Ammon's horn (tissue), 1 donor: ENCODE data around the gene SUB1.
"Not testable (repeated sequence)": the region's sequence is repeated elsewhere in the genome, so short reads cannot be mapped to it uniquely, and the experiment has no call there.

Source experiments
- DNase-seq: peaks from one replicate; pipeline ENCODE4 v3.0.0-alpha.2; 2016; ENCODE audit warnings: low spot score

The SUB1 gene

GRCh38 chr5:32585446-32586275, at the start of gene SUB1:
Gene SUB1, plus strand, starts transcription at chr5:32585557. Its CDS starts 2,956 bp downstream, at chr5:32588513.
- peak; percentile 98 for DNase-seq

DNA sequence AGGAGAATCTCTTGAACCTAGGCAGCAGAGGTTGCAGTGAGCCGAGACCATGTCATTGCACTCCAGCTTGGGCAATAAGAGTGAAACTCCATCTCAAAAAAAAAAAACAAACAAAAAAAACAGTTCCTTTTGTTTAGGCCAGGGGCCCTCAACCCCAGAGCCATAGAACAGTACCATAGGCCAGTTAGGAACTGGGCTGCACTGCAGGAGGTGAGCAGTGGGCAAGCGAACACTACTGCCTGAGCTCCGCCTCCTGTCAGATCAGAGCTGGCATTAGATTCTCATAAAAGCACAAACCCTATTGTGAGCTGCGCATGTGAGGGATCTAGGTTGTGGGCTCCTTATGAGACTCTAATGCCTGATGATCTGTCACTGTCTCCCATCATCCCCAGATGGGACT, 49.1 kb upstream of the SUB1 start:
- DNase-seq, result no peak

DNA sequence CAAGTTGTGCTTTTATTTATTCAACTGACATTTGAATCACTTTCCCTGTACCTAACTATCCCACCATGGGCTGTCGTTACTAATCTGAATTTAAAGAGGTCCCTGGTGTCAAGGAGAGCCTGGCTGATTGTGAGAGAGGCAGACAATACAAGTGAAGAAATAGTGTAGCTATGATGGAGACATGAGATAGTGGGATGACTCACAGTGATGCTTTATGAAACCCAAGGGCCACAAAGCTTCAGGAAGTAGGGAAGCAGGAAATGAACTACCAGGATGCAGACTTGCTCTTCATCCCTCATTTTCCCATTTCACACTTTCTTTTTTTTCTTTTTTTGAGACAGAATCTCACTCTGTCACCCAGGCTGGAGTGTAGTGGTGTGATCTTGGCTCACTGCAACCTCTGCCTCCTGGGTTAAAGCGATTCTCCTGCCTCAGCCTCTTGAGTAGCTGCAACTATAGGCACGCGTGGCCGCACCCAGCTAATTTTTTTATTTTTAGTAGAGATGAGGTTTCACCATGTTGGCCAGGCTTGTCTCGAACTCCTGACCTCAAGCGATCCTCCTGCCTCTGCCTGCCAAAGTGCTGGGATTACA, 47.8 kb upstream of the SUB1 start:
- not testable (repeated sequence) for DNase-seq

DNA sequence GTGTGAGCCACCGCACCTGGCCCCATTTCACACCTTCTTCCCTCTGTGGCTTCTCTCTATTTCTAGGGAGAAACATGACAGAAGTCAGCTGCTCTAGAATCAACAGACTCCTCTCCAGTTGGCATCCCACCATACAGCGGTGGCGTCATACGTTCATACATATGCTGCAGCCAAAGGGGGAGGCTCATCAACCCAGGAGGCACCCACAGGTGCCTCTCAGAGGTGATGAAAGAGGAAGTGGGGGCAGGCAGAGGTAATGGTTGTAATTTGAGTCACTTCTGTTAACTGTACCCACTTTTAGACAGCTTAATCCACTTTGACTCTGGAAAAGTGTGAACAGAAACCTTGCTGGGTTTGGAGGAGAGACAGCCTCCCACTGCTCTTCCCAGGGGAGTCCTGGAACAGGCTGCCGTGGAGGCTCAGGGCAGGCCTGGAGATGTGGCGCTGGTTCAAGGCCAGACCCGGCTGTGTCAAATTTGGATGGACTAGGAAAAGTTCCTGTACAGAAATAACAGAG, 47.3 kb upstream of the SUB1 start:
- DNase-seq, result no peak

- DNase-seq, result no peak
Observed at GRCh38 chr5:32539981-32540845, 45.1 kb upstream of the SUB1 start.

DNA sequence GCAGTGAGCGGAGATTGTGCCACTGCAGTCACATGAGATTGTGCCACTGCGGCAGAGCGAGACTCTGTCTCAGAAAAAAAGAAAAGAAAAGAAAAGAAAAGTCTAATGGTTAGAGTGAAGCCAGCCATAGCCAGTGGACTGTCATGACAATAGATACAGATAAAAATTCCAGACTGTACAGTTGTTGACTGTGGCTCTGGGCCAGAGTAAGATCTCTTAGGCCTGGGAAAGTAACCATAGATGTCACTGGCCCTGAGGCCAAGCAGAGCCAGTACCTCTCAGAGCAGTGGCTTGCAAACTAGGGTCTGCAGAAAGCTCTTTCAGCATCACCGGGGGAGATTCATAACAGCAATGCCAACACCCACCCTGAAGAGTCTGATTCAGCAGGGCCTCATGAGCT, 44.1 kb upstream of the SUB1 start:
- no peak for DNase-seq

- DNase-seq, result no peak
Observed at GRCh38 chr5:32542216-32543059, 42.9 kb upstream of the SUB1 start.

DNA sequence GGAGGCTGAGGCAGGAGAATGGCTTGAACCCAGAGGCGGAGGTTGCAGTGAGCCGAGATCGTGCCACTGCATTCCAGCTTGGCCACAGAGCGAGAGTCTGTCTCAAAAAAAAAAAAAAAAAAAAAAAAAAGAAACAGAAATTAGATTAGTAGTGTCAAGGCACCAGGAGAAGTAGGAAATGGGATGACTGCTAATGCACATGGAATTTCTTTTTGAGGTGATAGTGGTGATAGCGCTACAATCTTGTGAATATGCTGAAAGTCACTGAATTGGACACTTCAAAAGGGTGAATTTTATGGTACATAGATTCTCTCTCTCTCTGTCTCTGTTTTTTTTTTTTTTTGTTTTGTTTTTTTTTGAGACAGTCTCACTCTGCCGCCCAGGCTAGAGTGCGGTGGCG, 42.1 kb upstream of the SUB1 start:
- DNase-seq, result no peak

DNA sequence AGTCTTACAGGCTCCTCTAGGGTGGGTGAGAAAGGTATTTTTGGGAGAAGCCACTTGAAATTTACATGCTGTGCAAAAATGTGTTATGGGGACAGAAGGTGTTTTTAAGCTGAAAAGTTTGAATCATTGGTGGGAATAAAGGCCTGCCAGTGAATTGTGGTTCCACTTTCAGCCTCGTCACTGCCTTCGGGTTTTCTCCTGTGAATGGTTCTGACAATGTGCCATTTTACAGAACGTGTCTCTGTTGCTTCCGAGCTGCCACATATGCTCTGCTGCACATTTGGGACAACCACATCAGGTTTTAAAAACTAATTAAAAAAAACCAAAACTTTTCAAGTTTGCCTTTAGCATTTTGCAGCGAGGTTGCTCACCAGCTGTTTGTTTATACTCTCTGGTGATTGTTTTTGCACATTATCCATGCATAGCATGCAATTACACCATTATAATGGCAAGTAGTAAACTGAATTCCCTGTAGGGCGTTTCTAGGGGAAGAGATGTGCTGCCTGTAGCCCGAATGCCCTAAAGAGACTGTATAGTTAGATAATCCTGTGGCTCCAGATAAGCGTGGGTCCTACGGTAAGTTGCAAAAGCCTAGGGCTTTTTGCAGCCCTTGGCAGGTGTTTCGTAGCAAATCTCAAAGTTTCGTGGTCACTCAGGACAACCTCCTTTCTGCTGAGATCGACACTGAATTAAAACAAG, 40.1 kb upstream of the SUB1 start:
- DNase-seq, result peak; percentile 15

- no peak for DNase-seq
Observed at GRCh38 chr5:32551194-32551593, 34.2 kb upstream of the SUB1 start.

DNA sequence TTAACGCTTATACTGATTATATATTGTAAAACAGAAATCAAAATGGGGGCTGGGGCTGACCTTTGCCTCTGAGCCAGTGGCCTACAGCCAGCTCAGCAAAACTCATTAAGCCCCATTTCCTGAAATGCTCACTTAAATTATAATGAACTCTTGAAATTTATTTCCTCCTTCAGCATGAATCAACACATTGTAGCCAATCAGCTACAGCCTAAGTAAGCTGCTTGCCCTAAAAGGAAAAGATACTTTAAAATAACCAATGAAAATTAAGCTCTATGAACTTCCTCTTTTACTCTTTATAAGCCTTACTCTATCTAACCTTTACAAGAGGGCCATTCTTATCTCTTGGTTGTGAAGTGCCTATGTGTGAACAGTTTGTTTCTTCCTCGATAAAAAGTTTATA, 33.5 kb upstream of the SUB1 start:
- DNase-seq, result no peak

DNA sequence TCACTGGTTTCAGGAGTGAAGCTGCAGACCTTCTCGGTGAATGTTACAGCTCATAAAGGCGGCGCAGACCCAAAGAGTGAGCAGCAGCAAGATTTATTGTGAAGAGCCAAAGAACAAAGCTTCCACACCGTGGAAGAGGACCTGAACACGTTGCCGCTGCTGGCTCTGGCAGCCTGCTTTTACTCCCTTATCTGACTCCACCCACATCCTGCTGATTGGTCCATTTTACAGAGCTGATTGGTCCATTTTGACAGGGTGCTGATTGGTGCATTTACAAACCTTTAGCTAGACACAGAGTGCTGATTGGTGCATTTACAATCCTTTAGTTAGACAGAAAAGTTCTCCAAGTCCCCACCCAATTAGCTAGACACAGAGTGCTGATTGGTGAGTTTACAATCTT, 32.9 kb upstream of the SUB1 start:
- not testable (repeated sequence) for DNase-seq

GRCh38 chr5:32552936-32553335, 32.4 kb upstream of the SUB1 start:
- no peak for DNase-seq

- DNase-seq, result not testable (repeated sequence)
Observed at GRCh38 chr5:32554181-32554780, 31.1 kb upstream of the SUB1 start.

- not testable (repeated sequence) for DNase-seq
Observed at GRCh38 chr5:32556543-32556942, 28.8 kb upstream of the SUB1 start.

- DNase-seq, result no peak
Observed at GRCh38 chr5:32559411-32559810, 25.9 kb upstream of the SUB1 start.

DNA sequence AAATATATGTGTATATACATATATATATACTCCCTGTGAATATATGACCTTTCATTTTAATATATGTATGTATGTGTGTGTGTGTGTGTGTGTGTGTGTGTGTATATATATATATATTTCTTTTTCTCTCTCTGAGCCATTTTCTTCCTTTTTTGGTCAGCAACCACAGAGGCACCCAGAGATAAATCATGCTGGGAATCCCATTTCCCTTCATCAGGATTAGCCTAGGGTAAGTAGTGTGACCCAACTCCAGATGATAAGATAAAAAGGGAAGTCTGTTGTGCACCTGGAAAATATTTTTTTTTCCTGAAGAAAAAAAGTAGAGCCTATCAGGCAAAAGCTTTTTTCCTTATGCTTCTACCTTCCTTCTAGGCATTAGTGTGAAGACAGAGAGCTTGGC, 25.4 kb upstream of the SUB1 start:
- no peak for DNase-seq

GRCh38 chr5:32562056-32562455, 23.3 kb upstream of the SUB1 start:
- no peak for DNase-seq

GRCh38 chr5:32562843-32563242, 22.5 kb upstream of the SUB1 start:
- DNase-seq, result no peak

GRCh38 chr5:32563614-32564013, 21.7 kb upstream of the SUB1 start:
- DNase-seq, result no peak

DNA sequence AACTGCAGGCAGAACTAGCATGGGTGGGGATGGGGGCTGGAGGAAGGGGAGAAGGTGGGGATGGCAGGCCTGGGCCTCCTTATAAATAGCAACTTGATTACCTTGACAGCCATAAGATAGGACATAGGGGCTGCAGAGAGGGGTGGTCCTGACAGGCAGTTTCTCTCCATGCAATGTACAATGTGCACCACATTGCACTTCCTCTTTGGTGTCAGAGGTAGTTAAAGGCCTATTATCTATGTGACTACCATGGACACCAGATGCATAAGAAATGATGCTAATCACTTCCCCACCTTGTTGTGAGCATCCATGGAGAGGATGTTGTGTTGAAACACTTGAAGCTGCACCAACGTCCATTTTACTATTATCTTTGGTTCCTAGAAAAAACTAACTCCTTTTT, 20.2 kb upstream of the SUB1 start:
- no peak for DNase-seq
